Measurements from ENCODE around the gene SUGCT.

DNA sequence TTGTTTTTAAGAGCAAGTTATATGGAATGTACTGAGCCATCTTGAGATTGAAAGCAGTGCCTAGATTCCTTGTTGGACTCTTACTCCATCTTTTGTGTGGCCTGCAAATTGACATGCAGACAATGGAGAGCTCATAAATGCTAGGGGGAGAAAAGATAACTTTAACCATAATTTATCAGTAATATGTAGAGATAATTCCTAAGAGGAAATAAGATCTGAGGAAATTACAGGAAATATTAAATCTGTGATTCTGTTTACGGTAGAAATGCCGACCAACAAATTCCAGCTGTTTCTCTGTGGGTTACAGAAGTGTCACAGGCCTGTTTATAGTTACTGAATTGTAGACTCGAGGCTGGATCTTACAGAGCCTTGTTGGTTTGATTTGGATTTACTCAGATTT is 348.0 kb downstream of the SUGCT start:
- TF ChIP-seq CTCF (IDR thresholded peaks at IDR 0.05; ENCODE audit: insufficient read depth, low read length) (no peak), SPI1 (IDR thresholded peaks at IDR 0.05; ENCODE audit: borderline replicate concordance, low read depth) (no peak)
- TF ChIP-seq, protein P1, sequence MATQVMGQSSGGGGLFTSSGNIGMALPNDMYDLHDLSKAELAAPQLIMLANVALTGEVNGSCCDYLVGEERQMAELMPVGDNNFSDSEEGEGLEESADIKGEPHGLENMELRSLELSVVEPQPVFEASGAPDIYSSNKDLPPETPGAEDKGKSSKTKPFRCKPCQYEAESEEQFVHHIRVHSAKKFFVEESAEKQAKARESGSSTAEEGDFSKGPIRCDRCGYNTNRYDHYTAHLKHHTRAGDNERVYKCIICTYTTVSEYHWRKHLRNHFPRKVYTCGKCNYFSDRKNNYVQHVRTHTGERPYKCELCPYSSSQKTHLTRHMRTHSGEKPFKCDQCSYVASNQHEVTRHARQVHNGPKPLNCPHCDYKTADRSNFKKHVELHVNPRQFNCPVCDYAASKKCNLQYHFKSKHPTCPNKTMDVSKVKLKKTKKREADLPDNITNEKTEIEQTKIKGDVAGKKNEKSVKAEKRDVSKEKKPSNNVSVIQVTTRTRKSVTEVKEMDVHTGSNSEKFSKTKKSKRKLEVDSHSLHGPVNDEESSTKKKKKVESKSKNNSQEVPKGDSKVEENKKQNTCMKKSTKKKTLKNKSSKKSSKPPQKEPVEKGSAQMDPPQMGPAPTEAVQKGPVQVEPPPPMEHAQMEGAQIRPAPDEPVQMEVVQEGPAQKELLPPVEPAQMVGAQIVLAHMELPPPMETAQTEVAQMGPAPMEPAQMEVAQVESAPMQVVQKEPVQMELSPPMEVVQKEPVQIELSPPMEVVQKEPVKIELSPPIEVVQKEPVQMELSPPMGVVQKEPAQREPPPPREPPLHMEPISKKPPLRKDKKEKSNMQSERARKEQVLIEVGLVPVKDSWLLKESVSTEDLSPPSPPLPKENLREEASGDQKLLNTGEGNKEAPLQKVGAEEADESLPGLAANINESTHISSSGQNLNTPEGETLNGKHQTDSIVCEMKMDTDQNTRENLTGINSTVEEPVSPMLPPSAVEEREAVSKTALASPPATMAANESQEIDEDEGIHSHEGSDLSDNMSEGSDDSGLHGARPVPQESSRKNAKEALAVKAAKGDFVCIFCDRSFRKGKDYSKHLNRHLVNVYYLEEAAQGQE (IDR thresholded peaks at IDR 0.05; ENCODE audit: insufficient replicate concordance, low read depth): no peak
